ENCODE measurements around the gene PRKAR1B.
"Not testable (repeated sequence)": the region's sequence is repeated elsewhere in the genome, so short reads cannot be mapped to it uniquely, and the experiment has no call there.

PRKAR1B gene

GRCh38 chr7:756928-757560 is 30.0 kb upstream of the PRKAR1B start:
- Histone ChIP-seq H3K9me3 (replicated peaks; ENCODE audit: low read length) (no peaks in the 10 kb centered on the region), H3K4me3 (ENCODE audit: low read length) (no peak overlapping the region), H3K9ac (ENCODE audit: low read depth, low read length) (no peak overlapping the region), H3K4me1 (ENCODE audit: control insufficient read depth, insufficient read depth, low read length) (no peaks in the 10 kb centered on the region), H3K36me3 (ENCODE audit: insufficient read depth, low read length) (peaks cover 46% of the 10 kb centered on the region), H3K4me2 (ENCODE audit: low read length) (no peak overlapping the region), H3K27me3 (ENCODE audit: control insufficient read depth, insufficient read depth, low read length) (no peaks in the 10 kb centered on the region)

DNA sequence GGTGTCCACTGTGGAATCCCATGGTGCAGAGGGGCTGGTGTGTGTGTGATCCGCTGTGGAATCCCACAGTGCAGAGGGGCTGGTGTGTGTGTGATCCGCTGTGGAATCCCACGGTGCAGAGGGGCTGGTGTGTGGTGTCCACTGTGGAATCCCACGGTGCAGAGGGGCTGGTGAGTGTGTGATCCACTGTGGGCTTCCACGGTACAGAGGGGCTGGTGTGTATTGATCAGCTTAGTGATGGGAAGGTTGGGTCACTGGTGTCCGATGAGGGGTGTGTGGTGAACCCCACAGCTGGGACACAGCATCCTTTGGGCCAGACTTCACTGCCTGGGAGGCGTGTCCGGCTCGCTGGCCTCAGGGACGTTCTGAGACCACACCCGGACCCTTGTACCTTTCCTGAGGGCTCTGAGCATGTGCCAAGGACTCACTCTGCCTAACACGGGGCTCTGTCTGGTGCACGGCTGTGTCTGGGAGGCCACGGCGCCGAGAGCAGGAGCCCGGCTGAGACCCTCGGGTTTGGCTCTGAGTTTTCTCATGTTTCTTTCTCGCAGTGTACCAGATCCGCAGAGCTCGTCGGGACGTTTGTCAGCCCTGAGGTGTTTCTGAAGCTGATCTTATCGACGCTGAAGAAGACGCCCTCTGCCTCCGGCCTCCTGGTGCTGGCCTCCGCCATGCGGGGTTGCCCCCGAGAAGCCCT is 29.3 kb upstream of the PRKAR1B start:
- Histone ChIP-seq H3K4me1 (ENCODE audit: control insufficient read depth, insufficient read depth, low read length) (no peaks in the 10 kb centered on the region), H3K27me3 (ENCODE audit: control insufficient read depth, insufficient read depth, low read length) (no peaks in the 10 kb centered on the region), H3K9ac (ENCODE audit: low read depth, low read length) (no peak overlapping the region), H3K4me3 (ENCODE audit: low read length) (no peak overlapping the region), H3K9me3 (replicated peaks; ENCODE audit: low read length) (no peaks in the 10 kb centered on the region), H3K36me3 (ENCODE audit: insufficient read depth, low read length) (peaks cover 41% of the 10 kb centered on the region), H3K4me2 (ENCODE audit: low read length) (no peak overlapping the region)

DNA sequence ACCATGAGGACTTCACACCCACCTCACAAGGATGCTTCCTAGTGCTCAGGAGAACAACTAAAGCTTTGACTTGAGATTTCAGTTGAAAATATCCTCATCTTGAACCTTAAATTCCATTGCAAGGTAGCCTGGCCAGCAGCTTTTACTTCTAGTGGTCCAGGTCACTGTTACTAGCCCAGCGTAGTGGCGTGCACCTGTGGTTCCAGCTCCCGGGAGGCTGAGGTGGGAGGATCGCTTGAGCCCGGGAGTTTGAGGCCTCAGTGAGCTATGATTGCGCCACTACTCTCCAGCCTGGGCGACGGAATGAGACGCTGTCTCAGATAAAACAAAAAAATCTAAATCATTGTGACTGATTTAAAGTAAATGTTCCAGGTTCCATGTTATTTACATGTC is 28.3 kb upstream of the PRKAR1B start:
- Histone ChIP-seq H3K4me3 (ENCODE audit: low read length) (no peak overlapping the region), H3K9ac (ENCODE audit: low read depth, low read length) (no peak overlapping the region), H3K9me3 (replicated peaks; ENCODE audit: low read length) (no peaks in the 10 kb centered on the region), H3K36me3 (ENCODE audit: insufficient read depth, low read length) (peaks cover 43% of the 10 kb centered on the region), H3K4me2 (ENCODE audit: low read length) (no peak overlapping the region), H3K27me3 (ENCODE audit: control insufficient read depth, insufficient read depth, low read length) (no peaks in the 10 kb centered on the region), H3K4me1 (ENCODE audit: control insufficient read depth, insufficient read depth, low read length) (no peaks in the 10 kb centered on the region)

- H3K4me3 ChIP-seq (ENCODE audit: low read length), result no peak overlapping the region
- H3K36me3 ChIP-seq (ENCODE audit: insufficient read depth, low read length), result peaks cover 47% of the 10 kb centered on the region
- H3K27me3 ChIP-seq (ENCODE audit: control insufficient read depth, insufficient read depth, low read length), result no peaks in the 10 kb centered on the region
Measured at GRCh38 chr7:754531-755412, 27.7 kb upstream of the PRKAR1B start.

DNA sequence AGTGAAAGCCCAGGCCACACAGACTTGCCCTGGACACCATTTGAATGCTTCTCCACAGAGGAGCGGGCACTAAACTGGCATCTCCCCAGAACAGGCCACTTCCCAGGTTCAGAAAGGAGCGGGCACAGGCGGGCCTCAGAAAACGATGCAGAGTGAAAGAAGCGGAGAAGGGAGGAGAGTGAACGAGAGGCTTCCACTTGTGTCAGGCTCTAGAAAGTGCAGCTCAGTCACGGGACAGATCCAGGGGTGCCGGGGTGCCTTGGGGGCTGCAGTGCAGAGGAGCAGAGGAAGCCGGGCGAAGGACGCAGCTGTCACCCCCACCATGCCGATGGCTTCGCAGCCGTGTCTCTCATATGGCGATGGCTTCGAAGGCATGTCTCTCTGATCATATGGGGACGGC is 26.1 kb upstream of the PRKAR1B start:
- H3K4me1 ChIP-seq (ENCODE audit: control insufficient read depth, insufficient read depth, low read length), result no peaks in the 10 kb centered on the region
- H3K4me2 ChIP-seq (ENCODE audit: low read length), result no peak overlapping the region
- H3K9ac ChIP-seq (ENCODE audit: low read depth, low read length), result no peak overlapping the region
- H3K27me3 ChIP-seq (ENCODE audit: control insufficient read depth, insufficient read depth, low read length), result no peaks in the 10 kb centered on the region
- H3K36me3 ChIP-seq (ENCODE audit: insufficient read depth, low read length), result peaks cover 39% of the 10 kb centered on the region
- no peak overlapping the region for H3K4me3 ChIP-seq (ENCODE audit: low read length)
- no peaks in the 10 kb centered on the region for H3K9me3 ChIP-seq (replicated peaks; ENCODE audit: low read length)

More at GRCh38 chr7:754531-755412, 27.7 kb upstream of the PRKAR1B start:
- no peak overlapping the region for H3K9ac ChIP-seq (ENCODE audit: low read depth, low read length)
- no peaks in the 10 kb centered on the region for H3K9me3 ChIP-seq (replicated peaks; ENCODE audit: low read length)
- no peaks in the 10 kb centered on the region for H3K4me1 ChIP-seq (ENCODE audit: control insufficient read depth, insufficient read depth, low read length)
- H3K4me2 ChIP-seq (ENCODE audit: low read length), result no peak overlapping the region

- H3K36me3 ChIP-seq (ENCODE audit: insufficient read depth, low read length), result peaks cover 35% of the 10 kb centered on the region
- H3K4me2 ChIP-seq (ENCODE audit: low read length); H3K4me3 ChIP-seq (ENCODE audit: low read length); H3K9me3 ChIP-seq (replicated peaks; ENCODE audit: low read length); H3K27me3 ChIP-seq (ENCODE audit: control insufficient read depth, insufficient read depth, low read length); H3K9ac ChIP-seq (ENCODE audit: low read depth, low read length); H3K4me1 ChIP-seq (ENCODE audit: control insufficient read depth, insufficient read depth, low read length): not testable (repeated sequence)
Measured at GRCh38 chr7:752256-752655, 25.2 kb upstream of the PRKAR1B start.

GRCh38 chr7:751826-752225 is 24.7 kb upstream of the PRKAR1B start:
- no peak overlapping the region for H3K4me3 ChIP-seq (ENCODE audit: low read length)
- peaks cover 34% of the 10 kb centered on the region for H3K36me3 ChIP-seq (ENCODE audit: insufficient read depth, low read length)
- H3K4me1 ChIP-seq (ENCODE audit: control insufficient read depth, insufficient read depth, low read length), result no peaks in the 10 kb centered on the region
- H3K4me2 ChIP-seq (ENCODE audit: low read length), result no peak overlapping the region
- no peaks in the 10 kb centered on the region for H3K27me3 ChIP-seq (ENCODE audit: control insufficient read depth, insufficient read depth, low read length)
- no peaks in the 10 kb centered on the region for H3K9me3 ChIP-seq (replicated peaks; ENCODE audit: low read length)
- H3K9ac ChIP-seq (ENCODE audit: low read depth, low read length), result no peak overlapping the region

DNA sequence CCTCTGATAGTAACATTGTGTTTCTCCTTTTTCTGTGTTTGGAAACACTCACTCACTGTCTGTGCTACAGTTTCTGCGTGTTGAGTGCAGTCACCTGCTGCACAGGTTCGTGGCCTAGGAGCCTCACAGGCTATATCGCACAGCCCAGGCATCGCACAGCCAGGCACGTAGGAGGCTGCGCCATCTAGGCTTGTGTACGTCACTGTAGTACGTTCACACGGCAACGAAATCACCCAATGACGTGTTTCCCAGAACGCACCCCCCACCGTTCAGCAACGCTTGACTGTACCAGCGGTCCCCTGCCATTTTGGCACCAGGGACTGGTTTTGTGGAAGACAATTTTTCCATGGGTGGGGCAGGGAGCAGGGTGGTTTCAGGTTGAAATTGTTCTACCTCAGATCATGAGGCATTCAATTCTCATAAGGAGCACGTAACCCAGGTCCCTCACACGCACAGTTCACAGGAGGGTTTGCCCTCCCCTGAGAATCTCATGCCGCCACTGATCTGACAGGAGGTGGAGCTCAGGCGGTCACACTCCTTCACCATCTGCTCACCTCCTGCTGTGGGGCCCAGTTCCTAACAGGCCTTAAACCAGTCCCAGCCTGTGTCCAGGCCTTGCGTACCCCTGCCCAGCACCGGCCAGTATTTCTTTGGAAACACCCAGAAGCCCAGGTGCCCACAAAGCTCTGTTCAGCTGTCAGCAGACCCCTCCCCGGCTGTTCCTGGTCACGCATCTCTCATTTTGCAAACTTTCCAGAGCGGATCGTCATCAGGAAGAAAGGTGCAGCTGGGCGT is 23.2 kb upstream of the PRKAR1B start:
- Histone ChIP-seq H3K9me3 (replicated peaks; ENCODE audit: low read length) (no peaks in the 10 kb centered on the region), H3K4me2 (ENCODE audit: low read length) (no peak overlapping the region), H3K4me3 (ENCODE audit: low read length) (no peak overlapping the region), H3K9ac (ENCODE audit: low read depth, low read length) (no peak overlapping the region), H3K27me3 (ENCODE audit: control insufficient read depth, insufficient read depth, low read length) (no peaks in the 10 kb centered on the region), H3K36me3 (ENCODE audit: insufficient read depth, low read length) (peaks cover 36% of the 10 kb centered on the region), H3K4me1 (ENCODE audit: control insufficient read depth, insufficient read depth, low read length) (no peaks in the 10 kb centered on the region)

GRCh38 chr7:749140-749551 is 22.1 kb upstream of the PRKAR1B start:
- Histone ChIP-seq H3K9ac (ENCODE audit: low read depth, low read length) (no peak overlapping the region), H3K4me3 (ENCODE audit: low read length) (no peak overlapping the region), H3K4me2 (ENCODE audit: low read length) (no peak overlapping the region), H3K4me1 (ENCODE audit: control insufficient read depth, insufficient read depth, low read length) (no peaks in the 10 kb centered on the region), H3K36me3 (ENCODE audit: insufficient read depth, low read length) (peaks cover 30% of the 10 kb centered on the region), H3K9me3 (replicated peaks; ENCODE audit: low read length) (no peaks in the 10 kb centered on the region), H3K27me3 (ENCODE audit: control insufficient read depth, insufficient read depth, low read length) (no peaks in the 10 kb centered on the region)

GRCh38 chr7:748446-748845 is 21.4 kb upstream of the PRKAR1B start:
- Histone ChIP-seq H3K4me2 (ENCODE audit: low read length) (no peak overlapping the region), H3K4me1 (ENCODE audit: control insufficient read depth, insufficient read depth, low read length) (no peaks in the 10 kb centered on the region), H3K27me3 (ENCODE audit: control insufficient read depth, insufficient read depth, low read length) (no peaks in the 10 kb centered on the region), H3K36me3 (ENCODE audit: insufficient read depth, low read length) (peaks cover 28% of the 10 kb centered on the region), H3K9me3 (replicated peaks; ENCODE audit: low read length) (no peaks in the 10 kb centered on the region), H3K4me3 (ENCODE audit: low read length) (no peak overlapping the region), H3K9ac (ENCODE audit: low read depth, low read length) (no peak overlapping the region)

- H3K9ac ChIP-seq (ENCODE audit: low read depth, low read length), result no peak overlapping the region
- H3K4me2 ChIP-seq (ENCODE audit: low read length), result no peak overlapping the region
- H3K36me3 ChIP-seq (ENCODE audit: insufficient read depth, low read length), result peaks cover 24% of the 10 kb centered on the region
- H3K4me3 ChIP-seq (ENCODE audit: low read length), result no peak overlapping the region
- no peaks in the 10 kb centered on the region for H3K9me3 ChIP-seq (replicated peaks; ENCODE audit: low read length)
- no peaks in the 10 kb centered on the region for H3K27me3 ChIP-seq (ENCODE audit: control insufficient read depth, insufficient read depth, low read length)
- H3K4me1 ChIP-seq (ENCODE audit: control insufficient read depth, insufficient read depth, low read length), result no peaks in the 10 kb centered on the region
Measured at GRCh38 chr7:747186-747585, 20.1 kb upstream of the PRKAR1B start.
